Measurements from ENCODE around the gene OPA1. TPM values are rescaled to one million over a fixed set of nuclear protein-coding genes. Genes with fewer than 3 reads are reported as not detected.

Gene OPA1
- total RNA-seq, 2 experiments from 2014 or later: 56.1 to 57.6 TPM

DNA sequence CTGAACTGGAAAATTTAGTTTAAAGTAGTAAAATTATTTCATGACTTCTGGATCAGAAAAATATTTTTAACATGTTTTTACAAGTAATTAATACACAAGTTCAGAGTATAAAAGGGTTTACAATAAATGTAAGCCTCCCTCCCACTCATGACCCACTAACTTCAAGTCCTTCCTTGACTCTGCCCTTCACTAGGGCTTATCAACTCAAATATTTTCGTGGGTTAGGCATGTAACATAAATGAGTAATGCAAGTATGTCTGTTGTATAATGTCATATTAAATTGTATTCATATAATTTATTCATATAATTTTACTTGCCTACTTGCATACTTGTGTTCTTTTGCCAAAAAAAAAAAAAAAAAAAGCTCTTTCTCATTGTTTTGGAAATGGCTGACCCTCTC lies 3.4 kb upstream of the OPA1 start:
- CTCF ChIA-PET: interaction anchor here (1.1 kb wide), 1 partner anchor 17 kb away, joined by 4 read pairs; no protein-coding TSS in a partner anchor
- H3K27ac Mint-ChIP-seq: no peak overlapping the region

GRCh38 chr3:193590088-193590856 lies 2.7 kb upstream of the OPA1 start:
- Histone ChIP-seq H3K4me1 (ENCODE audit: insufficient read depth, low read length) (peaks cover 21% of the 10 kb centered on the region), H3K36me3 (ENCODE audit: insufficient read depth, low read length) (no peaks in the 10 kb centered on the region), H3K4me3 (ENCODE audit: low read length) (no peak overlapping the region), H3K27ac (ENCODE audit: low read depth in 1 of 2, low read length in 2 of 2) (no peak overlapping the region), H3K9me3 (ENCODE audit: control insufficient read depth in 1 of 2, insufficient read depth in 1 of 2, low read length in 2 of 2) (no peaks in the 10 kb centered on the region), H3K27me3 (ENCODE audit: control insufficient read depth in 1 of 2, insufficient read depth in 2 of 2, low read length in 2 of 2) (no peaks in the 10 kb centered on the region)
- Mint-ChIP-seq H3K27me3 (no peaks in the 10 kb centered on the region), H3K36me3 (ENCODE audit: low read depth) (peaks cover 13% of the 10 kb centered on the region), H3K27ac (no peak overlapping the region), H3K4me3 (peak overlapping the region; percentile 44), H3K4me1 (ENCODE audit: low read depth) (peaks cover 36% of the 10 kb centered on the region), H3K9me3 (no peaks in the 10 kb centered on the region)
- TF ChIP-seq, protein P1, sequence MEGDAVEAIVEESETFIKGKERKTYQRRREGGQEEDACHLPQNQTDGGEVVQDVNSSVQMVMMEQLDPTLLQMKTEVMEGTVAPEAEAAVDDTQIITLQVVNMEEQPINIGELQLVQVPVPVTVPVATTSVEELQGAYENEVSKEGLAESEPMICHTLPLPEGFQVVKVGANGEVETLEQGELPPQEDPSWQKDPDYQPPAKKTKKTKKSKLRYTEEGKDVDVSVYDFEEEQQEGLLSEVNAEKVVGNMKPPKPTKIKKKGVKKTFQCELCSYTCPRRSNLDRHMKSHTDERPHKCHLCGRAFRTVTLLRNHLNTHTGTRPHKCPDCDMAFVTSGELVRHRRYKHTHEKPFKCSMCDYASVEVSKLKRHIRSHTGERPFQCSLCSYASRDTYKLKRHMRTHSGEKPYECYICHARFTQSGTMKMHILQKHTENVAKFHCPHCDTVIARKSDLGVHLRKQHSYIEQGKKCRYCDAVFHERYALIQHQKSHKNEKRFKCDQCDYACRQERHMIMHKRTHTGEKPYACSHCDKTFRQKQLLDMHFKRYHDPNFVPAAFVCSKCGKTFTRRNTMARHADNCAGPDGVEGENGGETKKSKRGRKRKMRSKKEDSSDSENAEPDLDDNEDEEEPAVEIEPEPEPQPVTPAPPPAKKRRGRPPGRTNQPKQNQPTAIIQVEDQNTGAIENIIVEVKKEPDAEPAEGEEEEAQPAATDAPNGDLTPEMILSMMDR (IDR thresholded peaks at IDR 0.05): no peak
- intact Hi-C loops (cut with DNase I, micrococcal nuclease): loop anchor here in 1 of 2 experiments (10.0 kb wide), 1 partner anchor 995 kb away; no protein-coding TSS in a partner anchor
- ATAC-seq (ENCODE audit: poor library complexity): no peak
- CTCF ChIA-PET: interaction anchor here (1.1 kb wide), 1 partner anchor 17 kb away, joined by 4 read pairs; no protein-coding TSS in a partner anchor
- no peak for DNase-seq
- POLR2A ChIA-PET: no interaction called here

More for the DNA sequence above, 3.4 kb upstream of the OPA1 start:
- Mint-ChIP-seq H3K4me1 (ENCODE audit: low read depth) (peaks cover 29% of the 10 kb centered on the region), H3K4me3 (no peak overlapping the region), H3K9me3 (no peaks in the 10 kb centered on the region), H3K27me3 (no peaks in the 10 kb centered on the region), H3K36me3 (ENCODE audit: low read depth) (peaks cover 13% of the 10 kb centered on the region)
- no peaks in the 10 kb centered on the region for H3K9me3 ChIP-seq (ENCODE audit: control insufficient read depth in 1 of 2, insufficient read depth in 1 of 2, low read length in 2 of 2)
- H3K36me3 ChIP-seq (ENCODE audit: insufficient read depth, low read length): no peaks in the 10 kb centered on the region
- H3K27ac ChIP-seq (ENCODE audit: low read depth in 1 of 2, low read length in 2 of 2): no peak overlapping the region
- peaks cover 21% of the 10 kb centered on the region for H3K4me1 ChIP-seq (ENCODE audit: insufficient read depth, low read length)
- TF ChIP-seq, protein P1 (IDR thresholded peaks at IDR 0.05): no peak
- H3K27me3 ChIP-seq (ENCODE audit: control insufficient read depth in 1 of 2, insufficient read depth in 2 of 2, low read length in 2 of 2): no peaks in the 10 kb centered on the region
- intact Hi-C loops (cut with DNase I, micrococcal nuclease): loop anchor here in 1 of 2 experiments (10.0 kb wide), 1 partner anchor 995 kb away; no protein-coding TSS in a partner anchor
- ATAC-seq (ENCODE audit: poor library complexity) (no peak), DNase-seq (no peak)
- no peak overlapping the region for H3K4me3 ChIP-seq (ENCODE audit: low read length)
- POLR2A ChIA-PET: no interaction called here

GRCh38 chr3:193593668-193594030 lies 641 bp downstream of the OPA1 start:
- ChIA-PET CTCF (no interaction called here), POLR2A (no interaction called here)
- no peaks in the 10 kb centered on the region for H3K9me3 ChIP-seq (ENCODE audit: control insufficient read depth in 1 of 2, insufficient read depth in 1 of 2, low read length in 2 of 2)
- Mint-ChIP-seq H3K27me3 (no peaks in the 10 kb centered on the region), H3K4me1 (ENCODE audit: low read depth) (peaks cover 60% of the 10 kb centered on the region), H3K4me3 (peak overlapping the region; percentile 92), H3K36me3 (ENCODE audit: low read depth) (peaks cover 24% of the 10 kb centered on the region), H3K27ac (peak overlapping the region; percentile 83), H3K9me3 (no peaks in the 10 kb centered on the region)
- H3K4me1 ChIP-seq (ENCODE audit: insufficient read depth, low read length): peaks cover 28% of the 10 kb centered on the region
- TF ChIP-seq, protein P1 (IDR thresholded peaks at IDR 0.05): no peak
- ATAC-seq (ENCODE audit: poor library complexity): peak; percentile 58
- peak overlapping the region; percentile 97 for H3K4me3 ChIP-seq (ENCODE audit: low read length)
- intact Hi-C loops (cut with DNase I, micrococcal nuclease): loop anchor here in 1 of 2 experiments (10.0 kb wide), 1 partner anchor 991 kb away; no protein-coding TSS in a partner anchor
- no peaks in the 10 kb centered on the region for H3K27me3 ChIP-seq (ENCODE audit: control insufficient read depth in 1 of 2, insufficient read depth in 2 of 2, low read length in 2 of 2)
- H3K27ac ChIP-seq (ENCODE audit: low read depth in 1 of 2, low read length in 2 of 2): peak overlapping the region; percentile 64 to 88
- peaks cover 13% of the 10 kb centered on the region for H3K36me3 ChIP-seq (ENCODE audit: insufficient read depth, low read length)
- DNase-seq: peak in 10 of 14 experiments; percentile 3 to 63 (median 20)

Measured in CD4-positive, alpha-beta T cell (primary cell).